Spleen (tissue), 7 donors: Measurements from ENCODE around the gene SHROOM4.

Experiments
- POLR2A ChIP-seq, 3 donors: fragments of 450-650 bp; IDR thresholded peaks; one replicate each; pipeline ENCODE4 v1.5.1; 2017; ENCODE audit warnings: antibody characterized with exemption in 3 of 3, mild to moderate bottlenecking in 1 of 3
- TF ChIP-seq, protein P1 (sequence below), 11 experiments: fragments of 200-600 bp in 7 of 11; fragments of 450-650 bp in 4 of 11; sonication (generic) in 4 of 11; IDR thresholded peaks in 8 of 11; conservative IDR thresholded peaks in 3 of 11; 1 replicate in 7 of 11; 2 replicates in 4 of 11; pipeline versions ENCODE4 v1.4.0 to v1.8.0; 2016 to 2021; ENCODE audit warnings: antibody characterized with exemption in 11 of 11, inconsistent platforms in 4 of 11, mild to moderate bottlenecking in 1 of 11
- donor health status: DM: no; HTN: no; CAD: no; lungs with moderate emphysema.
- donor health status: DM: no; HTN: no; CAD: no.
- donor health status: DM: no; HTN: no; CAD: no.

DNA sequence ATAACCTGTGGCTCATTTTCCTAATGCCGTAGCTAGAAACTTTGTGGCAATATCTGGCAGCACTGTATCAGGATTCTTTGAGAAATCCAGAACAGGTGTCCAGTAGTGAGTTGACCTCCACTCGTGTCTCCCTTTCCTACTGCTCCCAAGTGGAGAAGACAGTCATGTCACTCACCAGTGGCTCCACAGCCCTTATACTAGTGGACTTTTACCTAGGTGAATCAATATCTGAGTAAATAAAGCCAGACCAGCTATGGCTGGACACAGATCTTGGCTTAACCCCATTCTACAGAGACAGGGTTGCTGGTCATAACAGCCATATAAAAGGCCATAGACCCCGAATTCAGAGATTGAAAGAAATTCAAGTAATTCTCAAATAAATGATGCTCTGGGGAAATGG lies 46.5 kb upstream of the SHROOM4 start:
- TF ChIP-seq, protein P1, sequence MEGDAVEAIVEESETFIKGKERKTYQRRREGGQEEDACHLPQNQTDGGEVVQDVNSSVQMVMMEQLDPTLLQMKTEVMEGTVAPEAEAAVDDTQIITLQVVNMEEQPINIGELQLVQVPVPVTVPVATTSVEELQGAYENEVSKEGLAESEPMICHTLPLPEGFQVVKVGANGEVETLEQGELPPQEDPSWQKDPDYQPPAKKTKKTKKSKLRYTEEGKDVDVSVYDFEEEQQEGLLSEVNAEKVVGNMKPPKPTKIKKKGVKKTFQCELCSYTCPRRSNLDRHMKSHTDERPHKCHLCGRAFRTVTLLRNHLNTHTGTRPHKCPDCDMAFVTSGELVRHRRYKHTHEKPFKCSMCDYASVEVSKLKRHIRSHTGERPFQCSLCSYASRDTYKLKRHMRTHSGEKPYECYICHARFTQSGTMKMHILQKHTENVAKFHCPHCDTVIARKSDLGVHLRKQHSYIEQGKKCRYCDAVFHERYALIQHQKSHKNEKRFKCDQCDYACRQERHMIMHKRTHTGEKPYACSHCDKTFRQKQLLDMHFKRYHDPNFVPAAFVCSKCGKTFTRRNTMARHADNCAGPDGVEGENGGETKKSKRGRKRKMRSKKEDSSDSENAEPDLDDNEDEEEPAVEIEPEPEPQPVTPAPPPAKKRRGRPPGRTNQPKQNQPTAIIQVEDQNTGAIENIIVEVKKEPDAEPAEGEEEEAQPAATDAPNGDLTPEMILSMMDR (IDR thresholded peaks at IDR 0.05 in 8 of 11, conservative IDR thresholded peaks at IDR 0.05 in 3 of 11) = no peak
- TF ChIP-seq POLR2A (IDR thresholded peaks at IDR 0.05) = no peak
